Hypothalamus (tissue), 51 donors: ENCODE measurements around the gene BIK.

Source experiments
- DNase-seq, 51 donors: peaks; one replicate each; lab custom pipeline; 2025; lab: John Stamatoyannopoulos, UW

BIK gene

DNA sequence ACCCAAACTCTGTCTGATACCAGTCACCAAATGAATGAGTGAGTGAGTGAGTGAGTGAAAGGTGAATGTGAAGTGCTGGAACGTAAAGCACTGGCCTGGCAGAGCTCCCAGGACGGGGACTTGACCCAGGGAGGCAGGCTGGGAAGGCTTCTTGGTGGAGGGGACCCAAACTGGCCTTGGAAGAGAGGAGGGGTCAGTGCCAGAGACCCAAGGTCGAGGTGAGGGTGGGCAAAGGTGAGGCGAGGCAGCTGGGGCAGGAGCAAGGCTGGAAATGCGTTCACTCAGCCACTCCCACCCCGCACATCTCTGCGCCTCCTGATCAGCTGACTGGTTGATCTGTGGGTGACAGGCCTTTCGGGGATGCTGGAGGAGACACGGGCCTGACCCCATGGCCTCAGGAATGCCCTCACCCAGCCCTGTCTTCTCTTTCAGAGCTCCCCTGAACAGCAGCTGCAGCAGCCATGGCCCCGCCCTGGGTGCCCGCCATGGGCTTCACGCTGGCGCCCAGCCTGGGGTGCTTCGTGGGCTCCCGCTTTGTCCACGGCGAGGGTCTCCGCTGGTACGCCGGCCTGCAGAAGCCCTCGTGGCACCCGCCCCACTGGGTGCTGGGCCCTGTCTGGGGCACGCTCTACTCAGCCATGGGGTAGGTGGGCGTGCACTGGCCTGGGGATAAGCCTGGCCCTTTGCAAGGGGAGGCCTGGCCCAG is 48.4 kb downstream of the BIK start:
- no peak for DNase-seq

DNA sequence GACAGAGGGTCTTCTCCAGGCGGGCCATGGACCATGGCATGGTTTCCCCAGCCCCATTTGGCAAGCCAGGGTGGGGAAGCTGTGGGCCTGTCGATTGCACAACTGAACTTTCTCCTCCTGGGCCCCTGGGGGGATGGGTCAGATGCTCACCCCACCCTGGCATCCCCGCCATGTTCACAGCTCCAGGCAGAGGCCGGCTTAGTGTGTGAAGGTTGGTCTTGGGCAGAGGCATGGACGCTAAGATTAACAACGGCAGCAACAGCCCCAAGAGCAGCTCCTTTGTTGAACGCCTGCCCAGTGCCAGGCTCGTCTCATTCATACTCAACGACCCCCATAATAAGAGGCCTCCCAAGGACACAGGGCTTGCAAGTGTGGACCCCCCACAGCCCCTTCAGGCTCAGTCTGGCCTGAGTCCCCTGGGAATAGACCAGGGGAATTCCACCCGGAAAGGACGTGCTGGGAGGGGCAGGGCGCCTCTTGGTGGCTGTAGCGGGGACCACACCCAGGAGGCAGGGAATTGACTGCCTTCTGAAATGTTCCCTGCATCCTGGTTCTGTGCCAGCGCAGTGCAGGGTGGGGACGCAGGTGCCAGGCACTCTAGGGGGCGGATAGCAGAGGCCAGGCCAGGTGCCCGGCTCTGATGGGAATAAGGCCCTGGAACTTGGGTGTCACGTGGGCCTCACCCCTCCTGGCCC is 49.1 kb downstream of the BIK start:
- DNase-seq: no peak

DNA sequence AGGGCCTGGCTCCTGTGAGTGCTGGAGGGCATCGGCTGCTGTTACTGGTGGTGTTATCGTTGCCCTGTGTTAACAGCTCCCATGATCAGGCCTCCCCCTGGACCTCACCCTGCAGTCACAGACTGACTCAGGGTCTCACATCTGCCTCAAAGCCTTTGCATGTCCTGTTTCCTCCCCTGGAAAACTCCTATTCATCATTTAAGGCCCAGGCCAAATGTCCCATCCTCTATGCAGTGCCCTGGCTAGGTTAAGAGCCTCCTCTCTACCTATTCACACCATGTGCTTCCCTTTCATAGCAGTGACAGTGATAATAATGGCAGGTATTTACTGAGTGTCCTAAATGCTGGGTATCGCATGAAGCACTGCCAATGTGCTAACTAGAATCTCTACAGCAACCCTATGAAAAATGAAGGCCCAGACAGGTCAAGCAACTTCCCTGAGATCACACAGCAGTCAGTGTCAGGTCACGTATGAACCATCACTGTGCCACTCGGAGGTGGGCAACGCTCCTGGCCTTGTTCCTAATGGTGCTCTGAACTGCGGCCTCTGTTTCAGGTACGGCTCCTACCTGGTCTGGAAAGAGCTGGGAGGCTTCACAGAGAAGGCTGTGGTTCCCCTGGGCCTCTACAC is 50.1 kb downstream of the BIK start:
- DNase-seq: no peak

DNA sequence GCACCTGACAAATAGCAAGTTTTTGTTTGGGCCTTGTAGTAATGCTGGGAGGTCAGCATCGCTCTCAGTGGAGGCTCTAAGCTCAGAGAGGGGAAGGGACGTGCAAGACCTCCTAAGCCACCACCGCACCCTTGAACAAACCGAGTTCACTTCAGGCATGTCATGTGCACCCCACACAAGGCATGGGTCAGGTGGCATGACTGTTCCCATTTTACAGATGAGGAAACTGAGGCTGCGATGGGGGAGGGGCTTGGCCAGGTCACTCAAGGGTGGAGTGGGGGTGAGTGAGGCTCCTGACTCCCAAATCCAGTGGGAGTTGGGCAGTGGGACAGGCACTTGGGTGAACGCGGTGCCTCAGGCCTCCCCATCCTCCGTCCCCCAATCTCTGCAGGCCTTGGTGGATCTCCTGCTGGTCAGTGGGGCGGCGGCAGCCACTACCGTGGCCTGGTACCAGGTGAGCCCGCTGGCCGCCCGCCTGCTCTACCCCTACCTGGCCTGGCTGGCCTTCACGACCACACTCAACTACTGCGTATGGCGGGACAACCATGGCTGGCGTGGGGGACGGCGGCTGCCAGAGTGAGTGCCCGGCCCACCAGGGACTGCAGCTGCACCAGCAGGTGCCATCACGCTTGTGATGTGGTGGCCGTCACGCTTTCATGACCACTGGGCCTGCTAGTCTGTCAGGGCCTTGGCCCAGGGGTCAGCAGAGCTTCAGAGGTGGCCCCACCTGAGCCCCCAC is 52.0 kb downstream of the BIK start:
- no peak for DNase-seq

DNA sequence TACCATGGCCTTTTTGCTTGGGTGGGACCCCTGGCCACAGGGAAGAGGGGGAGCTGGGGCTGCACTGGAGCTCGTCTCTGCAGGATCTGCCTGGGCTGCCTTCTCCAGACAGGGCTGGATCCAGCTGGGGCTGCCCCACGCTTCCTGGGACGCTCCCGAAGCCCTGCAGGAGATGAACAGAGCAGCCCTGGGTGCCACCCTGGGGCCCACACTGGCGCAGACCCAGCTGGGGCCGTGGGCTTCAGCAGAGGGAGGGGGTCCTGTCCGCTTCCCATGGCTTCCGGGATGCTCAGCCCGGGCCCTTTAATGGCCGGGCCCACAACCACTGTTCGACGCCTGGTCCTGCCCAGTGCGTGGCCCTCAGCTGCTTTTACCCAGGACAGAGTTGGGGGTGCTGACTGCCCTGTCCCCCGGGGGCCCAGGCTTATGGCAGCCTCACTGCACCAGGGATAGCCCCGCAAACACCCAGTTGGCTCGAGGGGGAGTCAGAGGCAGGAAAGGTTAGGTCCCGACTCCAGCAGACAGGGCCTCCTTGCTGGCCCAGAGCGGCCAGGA is 52.8 kb downstream of the BIK start:
- no peak for DNase-seq

DNA sequence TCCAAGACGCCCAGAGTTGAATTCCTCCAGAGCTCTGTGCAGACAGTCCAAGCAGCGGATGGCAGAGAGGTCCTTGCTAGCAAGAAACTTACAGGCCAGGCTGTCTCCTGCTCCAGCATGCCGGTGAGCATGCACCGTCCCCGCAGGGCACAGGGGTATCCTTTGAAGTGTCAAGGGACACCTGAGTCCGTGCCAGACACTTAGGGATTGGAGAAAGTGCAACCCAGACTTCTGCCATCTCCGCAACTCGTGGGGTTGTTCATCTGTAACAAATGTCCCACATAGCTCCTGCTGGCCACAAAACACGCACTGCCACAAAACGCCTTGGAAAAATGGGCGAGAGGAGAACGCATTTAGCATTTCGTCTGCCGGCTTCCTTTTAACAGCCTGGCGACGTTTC is 54.1 kb downstream of the BIK start:
- no peak for DNase-seq

DNA sequence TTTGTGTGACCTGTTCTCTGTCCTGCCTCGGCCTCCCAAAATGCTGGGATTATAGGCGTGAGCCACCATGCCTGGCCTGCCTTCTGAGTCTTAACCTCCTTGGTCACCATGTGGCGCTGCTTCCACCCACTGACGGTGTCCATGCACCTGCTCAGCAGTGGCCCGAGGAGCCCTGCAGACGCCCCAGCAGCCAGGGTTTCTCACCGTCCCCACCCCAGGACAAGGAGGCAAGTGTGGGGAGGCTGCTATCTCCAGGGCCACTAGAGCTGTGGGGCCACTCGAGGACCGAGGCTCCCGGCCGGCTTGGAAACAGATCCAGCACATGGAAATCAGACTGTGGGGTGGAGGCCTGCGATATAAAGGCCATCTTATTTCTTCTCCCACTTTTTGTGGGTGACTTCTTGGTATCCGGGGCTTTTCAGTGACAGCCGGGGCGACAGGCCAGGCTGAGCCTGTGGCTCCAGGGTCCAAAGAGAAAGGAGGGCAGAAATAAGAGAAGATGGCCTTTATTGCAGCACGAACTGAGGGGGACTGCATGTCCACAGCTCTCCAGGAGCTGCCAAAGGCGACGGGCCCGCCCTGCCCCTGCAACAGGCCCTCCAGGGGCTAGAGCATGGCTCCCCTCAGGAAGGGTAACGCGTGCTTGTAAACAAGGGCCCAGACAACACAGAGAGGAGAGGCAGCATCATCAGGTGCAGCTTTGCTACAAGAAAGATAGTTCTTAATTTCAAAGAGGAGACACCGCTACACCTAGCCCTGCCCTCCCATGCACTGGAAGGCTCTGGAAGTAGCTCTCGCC is 55.8 kb downstream of the BIK start:
- no peak for DNase-seq

DNA sequence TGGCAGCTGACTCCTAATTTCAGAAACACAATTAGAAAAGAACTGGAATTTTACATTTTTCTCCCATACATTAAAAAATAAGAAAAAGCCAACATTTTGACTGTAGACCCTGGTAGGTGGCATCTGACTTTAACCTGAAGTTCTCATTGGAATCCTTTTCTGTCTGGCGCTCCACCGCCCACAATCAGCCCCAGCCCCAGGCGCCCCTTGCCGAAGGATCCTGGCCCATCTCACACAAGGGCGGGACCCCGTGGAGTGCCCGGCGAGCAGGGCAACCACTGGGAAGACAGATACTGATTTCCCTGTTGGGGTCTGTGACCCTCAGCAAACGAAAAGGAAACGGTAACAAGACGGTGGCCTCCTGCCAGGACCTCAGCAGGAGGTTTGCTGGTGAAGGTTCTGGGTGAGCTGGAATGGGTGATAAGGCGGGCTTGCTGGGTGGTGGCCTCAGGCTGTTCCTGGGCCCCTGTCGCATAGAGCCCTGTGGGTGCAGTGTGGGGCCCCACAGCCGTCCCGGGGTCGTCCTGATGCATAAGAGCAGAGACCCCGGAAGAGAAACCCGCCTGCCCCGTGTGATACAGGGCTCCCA is 56.5 kb downstream of the BIK start:
- no peak for DNase-seq

DNA sequence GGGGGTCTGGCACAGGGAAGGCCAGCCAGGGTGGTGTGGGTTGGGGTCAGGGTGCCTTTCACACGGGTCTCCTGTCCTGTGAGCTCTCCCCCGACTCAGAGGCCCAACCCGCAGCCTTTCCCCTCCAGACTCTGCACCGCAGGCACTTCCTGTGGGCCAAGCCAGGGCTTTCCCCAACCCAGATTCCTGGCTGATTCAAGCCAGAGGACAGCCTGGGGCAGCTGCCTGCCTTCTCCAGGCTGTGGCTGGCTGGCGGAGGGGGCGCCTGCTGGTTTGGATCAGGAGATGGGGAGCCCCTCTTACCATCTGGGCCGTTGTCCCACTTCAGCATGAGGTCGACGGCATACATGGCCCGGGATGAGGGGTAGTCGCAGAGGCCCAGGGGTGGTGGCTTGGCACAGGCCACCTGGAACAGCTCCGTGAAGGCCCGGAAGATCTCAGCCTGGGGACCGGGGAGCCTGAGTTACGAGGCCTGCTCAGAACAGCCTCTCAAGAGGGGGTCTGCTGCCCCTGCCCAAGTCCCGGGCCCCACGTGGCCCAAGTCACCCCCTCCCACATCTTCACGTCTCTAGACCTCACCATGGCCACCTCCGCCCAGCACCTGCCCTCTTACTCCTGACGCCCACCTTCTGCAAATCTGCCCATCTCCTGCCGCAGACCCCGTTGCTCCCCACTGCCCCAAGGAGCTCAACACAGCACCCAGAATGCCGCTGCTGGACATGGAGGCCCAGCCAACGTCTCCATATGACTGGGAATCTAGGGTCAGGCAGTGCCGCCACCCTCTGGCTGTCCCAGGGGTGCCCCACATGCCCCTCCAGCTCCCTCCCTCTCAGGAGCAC is 58.1 kb downstream of the BIK start:
- DNase-seq: no peak

DNA sequence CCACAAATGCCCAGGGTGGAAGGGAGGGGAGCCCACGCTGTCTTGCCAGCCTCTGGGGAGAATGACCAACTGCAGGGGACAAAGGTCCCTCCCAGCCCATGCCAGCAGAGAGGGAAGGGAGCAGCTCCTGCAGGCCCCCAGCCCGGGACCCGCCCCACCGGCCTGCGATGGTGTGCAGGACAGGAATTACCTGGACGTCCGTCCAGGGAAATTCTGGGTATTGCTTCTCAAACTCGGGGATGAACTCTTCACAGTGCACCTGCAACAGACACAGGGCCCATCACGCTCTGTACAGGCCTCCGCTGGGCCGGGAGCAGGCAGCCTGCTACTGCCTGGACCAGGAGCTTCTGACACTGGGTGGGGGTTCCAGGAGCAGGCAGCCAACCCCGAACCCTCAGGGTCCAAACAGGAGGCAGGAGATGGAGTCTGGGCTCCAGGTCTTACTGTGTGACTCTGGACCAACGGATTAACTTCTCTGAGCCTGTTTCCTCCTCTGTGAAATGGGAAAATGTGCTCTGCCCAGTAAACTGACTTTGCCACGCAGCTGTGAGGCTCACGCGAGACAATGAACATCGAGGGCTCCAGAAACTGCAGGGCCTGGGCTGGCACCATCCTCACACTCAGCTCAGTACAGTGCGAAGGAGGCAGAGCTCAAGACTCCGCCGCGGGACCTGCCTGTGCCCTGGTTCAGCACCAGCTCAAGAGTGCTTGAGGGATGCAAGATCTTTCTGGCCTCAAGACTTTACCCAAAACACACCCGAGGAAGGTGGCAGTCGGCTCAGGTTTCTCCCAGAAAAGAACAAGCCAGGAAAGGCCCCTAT is 59.0 kb downstream of the BIK start:
- no peak for DNase-seq

DNA sequence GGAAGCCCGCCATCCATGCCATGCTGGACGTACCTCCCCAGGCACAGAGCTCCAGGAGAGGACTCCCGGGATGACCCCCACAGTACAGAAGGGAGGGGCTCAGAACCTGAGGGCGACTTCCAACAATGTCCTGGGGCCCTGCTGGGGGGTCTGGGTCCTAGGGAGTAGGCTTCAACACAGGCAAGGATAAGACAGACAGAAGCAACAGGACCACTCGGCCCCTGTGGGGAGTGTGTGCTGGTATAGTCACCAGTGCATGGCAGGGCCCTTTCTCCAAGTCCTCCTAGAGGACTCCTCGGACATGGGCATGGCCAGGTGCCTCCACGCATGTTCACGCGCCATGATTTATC is 59.6 kb downstream of the BIK start:
- DNase-seq: no peak

DNA sequence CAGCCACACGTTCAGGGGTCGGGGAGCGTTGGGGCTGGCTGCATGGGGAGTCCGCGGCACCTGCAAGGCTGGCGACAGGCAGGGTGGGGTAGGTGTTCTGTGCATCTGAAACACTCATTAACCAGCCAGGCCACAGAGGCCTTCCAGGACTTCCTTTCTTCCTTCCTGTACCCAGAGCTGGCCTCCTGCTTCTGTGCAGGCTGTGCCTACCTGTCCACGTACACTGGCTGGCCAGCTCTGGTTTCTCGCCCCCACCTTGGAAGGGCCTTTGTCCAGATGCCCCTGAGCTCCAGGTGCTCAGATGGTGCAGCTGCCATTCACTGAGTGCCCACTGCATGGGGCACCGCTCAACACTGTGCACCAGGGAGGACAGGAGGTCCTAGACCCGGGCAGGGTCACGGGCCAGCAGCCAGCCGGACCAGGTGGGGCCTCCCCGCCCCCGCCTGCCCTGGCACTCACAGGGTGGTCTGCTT is 60.5 kb downstream of the BIK start:
- DNase-seq: no peak

DNA sequence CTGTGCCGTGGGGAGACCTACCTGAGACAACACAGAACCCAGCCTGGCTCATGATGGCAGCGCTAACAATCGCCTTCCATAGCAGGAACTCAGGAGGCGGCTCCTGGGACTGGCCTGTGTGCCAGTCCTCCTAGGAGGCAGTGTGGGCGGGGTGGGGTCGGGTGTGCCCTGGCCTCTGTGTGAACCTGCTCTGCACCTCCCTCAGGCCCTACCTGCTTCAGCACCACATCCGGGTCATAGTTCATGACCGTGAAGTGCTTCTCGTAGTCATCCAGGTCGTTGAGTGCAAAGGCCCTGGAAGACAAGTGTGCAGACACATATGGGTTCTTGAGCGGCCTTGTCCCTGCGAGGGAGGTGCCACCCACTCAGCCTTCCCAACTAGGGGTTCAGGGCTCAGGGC is 61.1 kb downstream of the BIK start:
- DNase-seq: no peak

DNA sequence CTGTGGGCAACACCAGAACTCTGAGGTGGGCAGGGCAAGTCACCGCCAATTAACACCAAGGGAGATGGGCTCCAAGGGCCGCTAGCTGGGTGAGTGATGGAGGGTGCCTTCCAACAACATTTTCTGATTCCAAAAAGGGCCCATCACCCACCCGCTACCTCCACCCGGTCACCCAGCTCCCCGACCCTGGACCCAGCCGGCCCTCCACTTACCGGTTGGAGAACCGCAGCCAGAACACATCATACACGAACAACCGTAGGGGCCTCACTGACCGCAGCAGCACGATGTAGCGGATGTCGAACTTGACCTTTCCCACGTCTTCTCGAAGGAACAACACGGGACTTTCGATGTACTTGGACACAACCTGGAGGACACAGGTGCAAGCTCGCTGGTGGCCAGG is 61.6 kb downstream of the BIK start:
- DNase-seq: no peak

DNA sequence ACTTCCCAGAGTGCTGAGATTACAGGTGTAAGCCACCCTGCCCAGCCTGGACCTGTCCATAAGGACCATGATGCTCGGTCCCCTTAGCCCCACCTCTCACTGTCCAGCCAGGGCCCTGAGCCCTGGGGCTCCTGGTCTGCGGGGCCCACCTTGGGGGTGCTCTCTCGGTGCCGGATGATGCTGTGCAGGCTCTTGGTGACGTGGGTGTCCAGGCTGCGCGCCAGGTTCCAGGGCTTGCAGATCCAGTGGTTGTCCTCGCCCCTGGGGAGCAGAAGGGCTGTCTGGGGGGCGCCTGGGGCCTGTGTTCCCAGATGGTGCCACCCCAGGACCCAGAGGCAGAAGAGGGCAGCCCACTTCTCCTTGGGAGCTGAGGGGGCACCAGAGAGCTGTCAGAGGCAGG is 63.0 kb downstream of the BIK start:
- DNase-seq: no peak

DNA sequence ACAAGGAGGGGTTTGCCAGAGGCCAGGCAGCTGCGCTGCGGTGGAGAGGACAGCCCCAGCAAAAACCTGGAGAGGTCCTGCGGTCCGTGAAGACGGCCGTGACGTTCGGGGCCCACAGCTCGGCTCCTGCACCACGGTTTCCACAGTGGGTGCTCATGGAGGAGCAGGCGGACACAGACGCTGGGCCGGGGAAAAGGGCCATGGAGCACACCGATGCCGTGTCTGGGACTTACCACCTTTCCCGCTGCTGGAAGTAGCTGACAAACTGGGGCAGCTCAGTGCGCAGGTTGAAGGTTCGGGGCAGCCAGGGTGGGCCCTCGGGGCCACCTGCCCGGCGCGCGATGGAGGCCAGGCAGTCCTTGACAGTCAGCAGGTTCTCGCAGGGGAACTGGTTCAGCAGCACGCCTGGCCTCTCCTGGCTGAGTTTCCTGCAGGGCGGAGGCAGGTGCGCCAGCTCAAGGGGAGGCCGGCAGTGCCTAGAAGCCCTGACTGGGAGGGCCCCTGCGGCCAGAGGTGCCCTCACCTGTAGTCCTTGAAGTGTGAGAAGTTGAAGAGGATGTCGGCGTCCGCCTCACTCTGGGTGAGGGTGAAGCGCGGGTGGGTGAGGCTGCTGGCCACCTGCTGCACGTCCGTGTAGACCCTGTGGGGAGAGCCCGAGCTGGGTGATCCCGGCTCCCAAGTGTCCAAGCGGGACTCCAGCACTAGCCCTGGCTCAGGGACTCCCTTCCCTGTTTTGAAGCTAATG is 63.6 kb downstream of the BIK start:
- DNase-seq: no peak

DNA sequence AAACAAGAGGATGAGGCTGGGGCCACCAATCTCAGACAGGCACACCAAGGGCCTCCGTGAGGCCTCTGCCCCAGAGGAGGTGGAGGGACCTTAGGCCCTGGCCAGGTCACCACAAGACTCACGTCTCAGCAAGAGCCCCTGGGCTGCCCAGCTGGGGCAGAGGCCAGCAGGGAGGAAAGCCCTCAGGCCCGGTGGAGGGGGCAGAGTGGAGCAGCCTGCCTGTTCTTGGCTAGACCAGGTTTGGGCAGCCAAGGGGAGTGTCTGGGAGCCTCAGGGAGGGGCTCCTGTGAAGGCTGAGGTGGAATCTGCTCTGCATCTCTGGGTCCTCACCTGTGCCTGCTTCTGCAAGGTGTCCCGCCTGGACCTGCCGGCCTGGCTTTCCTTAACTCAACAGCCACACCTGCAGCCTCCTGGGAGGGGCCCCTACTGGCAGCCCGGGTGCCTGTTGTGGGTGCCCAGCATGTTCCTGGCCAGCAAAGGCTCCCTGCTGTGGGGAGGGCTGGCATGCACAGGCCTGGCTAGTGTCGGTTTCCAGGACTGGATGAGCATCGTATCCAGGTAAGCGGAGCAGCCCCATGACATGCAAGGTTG is 64.5 kb downstream of the BIK start:
- DNase-seq: no peak
